ENCODE data around the gene NSUN2. TPM values are rescaled to one million over a fixed set of nuclear protein-coding genes. Genes with fewer than 3 reads are reported as not detected.

NSUN2 gene
- total RNA-seq, 1 donor, result 39.4 TPM

GRCh38 chr5:6591671-6592288 is 41.1 kb downstream of the NSUN2 start:
- H3K4me2 ChIP-seq (ENCODE audit: insufficient read depth, low read length), result no peak overlapping the region
- TF ChIP-seq, protein P1, sequence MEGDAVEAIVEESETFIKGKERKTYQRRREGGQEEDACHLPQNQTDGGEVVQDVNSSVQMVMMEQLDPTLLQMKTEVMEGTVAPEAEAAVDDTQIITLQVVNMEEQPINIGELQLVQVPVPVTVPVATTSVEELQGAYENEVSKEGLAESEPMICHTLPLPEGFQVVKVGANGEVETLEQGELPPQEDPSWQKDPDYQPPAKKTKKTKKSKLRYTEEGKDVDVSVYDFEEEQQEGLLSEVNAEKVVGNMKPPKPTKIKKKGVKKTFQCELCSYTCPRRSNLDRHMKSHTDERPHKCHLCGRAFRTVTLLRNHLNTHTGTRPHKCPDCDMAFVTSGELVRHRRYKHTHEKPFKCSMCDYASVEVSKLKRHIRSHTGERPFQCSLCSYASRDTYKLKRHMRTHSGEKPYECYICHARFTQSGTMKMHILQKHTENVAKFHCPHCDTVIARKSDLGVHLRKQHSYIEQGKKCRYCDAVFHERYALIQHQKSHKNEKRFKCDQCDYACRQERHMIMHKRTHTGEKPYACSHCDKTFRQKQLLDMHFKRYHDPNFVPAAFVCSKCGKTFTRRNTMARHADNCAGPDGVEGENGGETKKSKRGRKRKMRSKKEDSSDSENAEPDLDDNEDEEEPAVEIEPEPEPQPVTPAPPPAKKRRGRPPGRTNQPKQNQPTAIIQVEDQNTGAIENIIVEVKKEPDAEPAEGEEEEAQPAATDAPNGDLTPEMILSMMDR (IDR thresholded peaks at IDR 0.05; ENCODE audit: extremely low read depth, low read depth, low read length), result no peak
- no peaks in the 10 kb centered on the region for H3K79me2 ChIP-seq (ENCODE audit: insufficient read depth, low read length)
- no peak overlapping the region for H3K4me3 ChIP-seq (ENCODE audit: insufficient read depth, low read length)
- H3K27ac ChIP-seq (ENCODE audit: low read depth, low read length), result no peak overlapping the region
- peak; percentile 32 for DNase-seq (ENCODE audit: insufficient read length, low spot score, missing footprints)
- H2AFZ ChIP-seq (ENCODE audit: low read length), result no peak overlapping the region
- H3K36me3 ChIP-seq (ENCODE audit: insufficient read depth, low read length), result peaks cover 10% of the 10 kb centered on the region
- H3K4me1 ChIP-seq (ENCODE audit: insufficient read depth, low read length), result no peaks in the 10 kb centered on the region
- H4K20me1 ChIP-seq (ENCODE audit: insufficient read depth, low read length), result peaks cover 2% of the 10 kb centered on the region
- no peaks in the 10 kb centered on the region for H3K9me3 ChIP-seq (ENCODE audit: low read depth, low read length)
- H3K27me3 ChIP-seq (ENCODE audit: insufficient read depth, low read length), result no peaks in the 10 kb centered on the region

DNA sequence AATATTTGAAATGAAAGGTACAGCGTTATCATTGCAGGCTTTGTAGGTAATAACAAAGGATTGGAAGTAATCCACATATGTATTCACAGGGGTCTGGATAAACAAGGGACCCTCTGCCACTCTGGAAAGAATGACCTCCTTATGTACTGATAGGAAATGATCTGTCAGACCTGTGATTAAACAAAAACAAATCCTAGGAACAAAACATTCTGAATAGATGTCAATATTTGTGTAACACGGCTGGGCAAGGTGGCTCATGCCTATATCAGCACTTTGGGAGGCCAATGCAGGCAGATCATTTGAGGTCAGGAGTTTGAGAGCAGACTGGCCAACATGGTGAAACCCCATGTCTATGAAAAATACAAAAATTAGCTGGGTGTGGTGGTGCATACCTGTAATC is 42.3 kb downstream of the NSUN2 start:
- no peak for DNase-seq (ENCODE audit: insufficient read length, low spot score, missing footprints)
- Histone ChIP-seq H2AFZ (ENCODE audit: low read length) (no peak overlapping the region), H3K79me2 (ENCODE audit: insufficient read depth, low read length) (no peaks in the 10 kb centered on the region), H3K4me1 (ENCODE audit: insufficient read depth, low read length) (no peaks in the 10 kb centered on the region), H3K4me2 (ENCODE audit: insufficient read depth, low read length) (no peak overlapping the region), H3K36me3 (ENCODE audit: insufficient read depth, low read length) (no peaks in the 10 kb centered on the region), H4K20me1 (ENCODE audit: insufficient read depth, low read length) (no peaks in the 10 kb centered on the region), H3K27me3 (ENCODE audit: insufficient read depth, low read length) (no peaks in the 10 kb centered on the region), H3K9me3 (ENCODE audit: low read depth, low read length) (no peaks in the 10 kb centered on the region), H3K27ac (ENCODE audit: low read depth, low read length) (no peak overlapping the region), H3K4me3 (ENCODE audit: insufficient read depth, low read length) (no peak overlapping the region)
- TF ChIP-seq, protein P1 (IDR thresholded peaks at IDR 0.05; ENCODE audit: extremely low read depth, low read depth, low read length), result no peak

GRCh38 chr5:6587171-6587570 is 45.7 kb downstream of the NSUN2 start:
- no peaks in the 10 kb centered on the region for H3K9me3 ChIP-seq (ENCODE audit: low read depth, low read length)
- H3K36me3 ChIP-seq (ENCODE audit: insufficient read depth, low read length), result no peaks in the 10 kb centered on the region
- DNase-seq (ENCODE audit: insufficient read length, low spot score, missing footprints), result no peak
- H3K27me3 ChIP-seq (ENCODE audit: insufficient read depth, low read length), result peaks cover 18% of the 10 kb centered on the region
- no peak overlapping the region for H3K4me2 ChIP-seq (ENCODE audit: insufficient read depth, low read length)
- TF ChIP-seq, protein P1 (IDR thresholded peaks at IDR 0.05; ENCODE audit: extremely low read depth, low read depth, low read length), result no peak
- no peaks in the 10 kb centered on the region for H3K79me2 ChIP-seq (ENCODE audit: insufficient read depth, low read length)
- no peak overlapping the region for H3K27ac ChIP-seq (ENCODE audit: low read depth, low read length)
- no peak overlapping the region for H3K4me3 ChIP-seq (ENCODE audit: insufficient read depth, low read length)
- H4K20me1 ChIP-seq (ENCODE audit: insufficient read depth, low read length), result no peaks in the 10 kb centered on the region
- peaks cover 6% of the 10 kb centered on the region for H3K4me1 ChIP-seq (ENCODE audit: insufficient read depth, low read length)
- H2AFZ ChIP-seq (ENCODE audit: low read length), result no peak overlapping the region

GRCh38 chr5:6586647-6587042 is 46.2 kb downstream of the NSUN2 start:
- peak; percentile 46 for DNase-seq (ENCODE audit: insufficient read length, low spot score, missing footprints)
- no peak overlapping the region for H3K4me3 ChIP-seq (ENCODE audit: insufficient read depth, low read length)
- no peak overlapping the region for H3K27ac ChIP-seq (ENCODE audit: low read depth, low read length)
- H3K27me3 ChIP-seq (ENCODE audit: insufficient read depth, low read length), result peaks cover 18% of the 10 kb centered on the region
- no peaks in the 10 kb centered on the region for H4K20me1 ChIP-seq (ENCODE audit: insufficient read depth, low read length)
- H3K36me3 ChIP-seq (ENCODE audit: insufficient read depth, low read length), result no peaks in the 10 kb centered on the region
- H2AFZ ChIP-seq (ENCODE audit: low read length), result no peak overlapping the region
- peaks cover 11% of the 10 kb centered on the region for H3K4me1 ChIP-seq (ENCODE audit: insufficient read depth, low read length)
- TF ChIP-seq, protein P1 (IDR thresholded peaks at IDR 0.05; ENCODE audit: extremely low read depth, low read depth, low read length), result no peak
- no peaks in the 10 kb centered on the region for H3K9me3 ChIP-seq (ENCODE audit: low read depth, low read length)
- H3K79me2 ChIP-seq (ENCODE audit: insufficient read depth, low read length), result no peaks in the 10 kb centered on the region
- H3K4me2 ChIP-seq (ENCODE audit: insufficient read depth, low read length), result no peak overlapping the region

Data from osteoblast (primary cell).